Esophagus squamous epithelium (tissue), 4 donors: ENCODE measurements around the gene PSMD8.

ENCODE experiments used
- CTCF ChIP-seq, 6 experiments: fragments of 450-650 bp in 4 of 6; fragments of 200-600 bp in 2 of 6; sonication (generic) in 2 of 6; IDR thresholded peaks; one replicate each; pipeline ENCODE4 v1.5.1; 2016 to 2019; ENCODE audit warnings: antibody characterized with exemption in 6 of 6, mild to moderate bottlenecking in 4 of 6, moderate library complexity in 4 of 6
- POLR2A ChIP-seq, 4 donors: fragments of 450-650 bp; IDR thresholded peaks; one replicate each; pipeline ENCODE4 v1.6.1; 2017; ENCODE audit warnings: antibody characterized with exemption in 4 of 4, mild to moderate bottlenecking in 4 of 4, moderate library complexity in 3 of 4

- TF ChIP-seq POLR2A (IDR thresholded peaks at IDR 0.05) (no peak), CTCF (IDR thresholded peaks at IDR 0.05) (no peak)
Observed at GRCh38 chr19:38358071-38358470, 16.3 kb upstream of the PSMD8 start.
